Duodenal mucosa (tissue), 2 donors: Measurements from ENCODE around the gene CNOT6L.

Experiments used
- H3K27ac ChIP-seq: one replicate; pipeline ENCODE4 v1.7.0; 2013; ENCODE audit warnings: low read depth, low read length
- H3K27me3 ChIP-seq, 2 donors: one replicate each; pipeline ENCODE4 v1.7.0; 2013; ENCODE audit warnings: low read length in 2 of 2, control low read depth in 1 of 2; ENCODE audit not compliant: insufficient read depth in 2 of 2, control insufficient read depth in 1 of 2
- H3K36me3 ChIP-seq, 2 donors: one replicate each; pipeline ENCODE4 v1.7.0; 2013; ENCODE audit warnings: low read length in 2 of 2, control low read depth in 1 of 2; ENCODE audit not compliant: insufficient read depth in 2 of 2, control insufficient read depth in 1 of 2
- H3K4me1 ChIP-seq, 2 donors: one replicate each; pipeline ENCODE4 v1.7.0; 2013; ENCODE audit warnings: low read length in 2 of 2, control low read depth in 1 of 2; ENCODE audit not compliant: insufficient read depth in 2 of 2, control insufficient read depth in 1 of 2
- H3K4me3 ChIP-seq, 2 donors: one replicate each; pipeline ENCODE4 v1.7.0; 2013; ENCODE audit warnings: low read length in 2 of 2, low read depth in 1 of 2
- H3K9ac ChIP-seq, 2 donors: one replicate each; pipeline ENCODE4 v1.7.0; 2013; ENCODE audit warnings: low read length in 2 of 2, low read depth in 1 of 2
- H3K9me3 ChIP-seq, 2 donors: one replicate each; pipeline ENCODE4 v1.7.0; 2013; ENCODE audit warnings: low read length in 2 of 2, control low read depth in 1 of 2; ENCODE audit not compliant: control insufficient read depth in 1 of 2

The CNOT6L gene

DNA sequence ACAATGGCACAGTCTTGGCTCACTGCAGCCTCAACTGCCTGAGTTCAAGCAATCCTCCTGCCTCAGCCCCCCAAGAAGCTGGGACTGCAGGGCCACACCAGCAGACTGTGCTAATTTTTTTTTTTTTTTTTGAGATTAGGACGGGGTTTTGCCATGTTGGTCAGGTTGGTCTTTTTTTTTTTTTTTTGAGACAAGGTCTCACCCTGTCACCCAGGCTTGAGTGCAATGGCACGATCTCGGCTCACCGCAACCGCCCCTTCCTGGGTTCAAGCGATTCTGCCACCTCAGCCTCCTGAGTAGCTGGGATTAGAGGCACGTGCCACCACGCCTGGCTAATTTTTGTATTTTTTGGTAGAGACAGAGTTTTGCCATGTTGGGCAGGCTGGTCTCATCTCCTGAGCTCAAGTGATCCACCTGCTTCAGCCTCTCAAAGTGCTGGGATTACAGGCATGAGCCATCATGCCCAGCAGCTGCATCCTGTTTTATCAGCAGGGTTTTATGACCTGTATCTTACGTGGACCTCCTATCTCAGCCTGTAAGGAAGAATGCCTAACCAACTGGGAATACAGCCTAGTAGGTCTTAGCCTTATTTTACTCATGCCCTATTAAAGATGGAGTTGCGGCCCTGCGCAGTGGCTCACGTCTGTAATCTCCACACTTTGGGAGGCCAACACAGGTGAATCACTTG lies 30.3 kb upstream of the CNOT6L start:
- no peaks in the 10 kb centered on the region for H3K27me3 ChIP-seq
- H3K9ac ChIP-seq, result no peak overlapping the region
- no peak overlapping the region for H3K4me3 ChIP-seq
- H3K4me1 ChIP-seq, result no peaks in the 10 kb centered on the region
- H3K27ac ChIP-seq, result no peak overlapping the region
- H3K9me3 ChIP-seq, result no peaks in the 10 kb centered on the region
- no peaks in the 10 kb centered on the region for H3K36me3 ChIP-seq

- H3K4me3 ChIP-seq, result no peak overlapping the region
- no peak overlapping the region for H3K27ac ChIP-seq
- H3K4me1 ChIP-seq, result no peaks in the 10 kb centered on the region
- H3K9ac ChIP-seq, result no peak overlapping the region
- H3K27me3 ChIP-seq, result no peaks in the 10 kb centered on the region
- no peaks in the 10 kb centered on the region for H3K9me3 ChIP-seq
- H3K36me3 ChIP-seq, result no peaks in the 10 kb centered on the region
These were observed 29.3 kb upstream of the CNOT6L start for GRCh38 chr4:77848508-77848907.

DNA sequence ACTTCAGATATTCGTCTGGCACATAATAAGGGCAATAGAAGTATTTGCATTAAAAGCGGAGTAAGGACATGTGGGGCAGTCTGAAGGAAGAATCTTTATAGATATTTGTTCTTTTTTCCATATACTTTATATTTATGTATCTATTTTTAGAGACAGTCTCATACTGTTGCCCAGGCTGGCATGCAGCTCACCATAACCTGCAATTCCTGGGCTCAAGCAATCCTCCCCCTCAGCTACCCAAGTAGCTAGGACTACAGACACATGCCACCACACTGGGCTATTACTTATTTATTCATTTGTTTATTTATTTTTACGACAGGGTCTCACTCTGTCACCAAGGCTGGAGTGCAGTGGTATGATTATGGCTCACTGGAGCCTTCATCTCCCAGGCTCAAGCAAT lies 26.8 kb upstream of the CNOT6L start:
- Histone ChIP-seq H3K9me3 (no peaks in the 10 kb centered on the region), H3K27me3 (no peaks in the 10 kb centered on the region), H3K4me3 (no peak overlapping the region), H3K4me1 (no peaks in the 10 kb centered on the region), H3K36me3 (no peaks in the 10 kb centered on the region), H3K9ac (no peak overlapping the region), H3K27ac (no peak overlapping the region)

- no peak overlapping the region for H3K4me3 ChIP-seq
- no peak overlapping the region for H3K27ac ChIP-seq
- no peaks in the 10 kb centered on the region for H3K4me1 ChIP-seq
- H3K27me3 ChIP-seq, result no peaks in the 10 kb centered on the region
- no peak overlapping the region for H3K9ac ChIP-seq
- no peaks in the 10 kb centered on the region for H3K36me3 ChIP-seq
- no peaks in the 10 kb centered on the region for H3K9me3 ChIP-seq
These were observed 26.2 kb upstream of the CNOT6L start for GRCh38 chr4:77845400-77845799.

DNA sequence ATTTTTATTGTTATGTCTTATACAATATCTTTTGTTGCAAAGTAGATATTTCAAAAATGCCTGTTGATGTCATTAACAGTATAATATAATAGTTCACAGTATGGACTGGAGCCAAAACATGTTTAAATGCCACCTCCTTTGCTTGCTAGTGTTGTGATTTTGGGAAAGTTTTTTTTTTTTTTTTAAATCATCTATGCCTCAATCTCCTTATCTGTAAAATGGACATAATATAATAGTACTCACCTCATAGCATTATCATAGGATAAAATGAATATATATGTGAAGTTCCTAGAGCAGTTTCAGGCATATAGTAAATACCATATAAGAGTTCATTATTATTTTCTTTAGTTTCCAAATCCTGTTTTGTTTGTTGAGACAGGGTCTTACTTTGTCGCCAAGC lies 25.2 kb upstream of the CNOT6L start:
- no peaks in the 10 kb centered on the region for H3K4me1 ChIP-seq
- no peak overlapping the region for H3K9ac ChIP-seq
- H3K27me3 ChIP-seq, result no peaks in the 10 kb centered on the region
- no peak overlapping the region for H3K4me3 ChIP-seq
- H3K9me3 ChIP-seq, result no peaks in the 10 kb centered on the region
- no peaks in the 10 kb centered on the region for H3K36me3 ChIP-seq
- no peak overlapping the region for H3K27ac ChIP-seq

- Histone ChIP-seq H3K9me3 (no peaks in the 10 kb centered on the region), H3K9ac (no peak overlapping the region), H3K4me3 (no peak overlapping the region), H3K4me1 (no peaks in the 10 kb centered on the region), H3K27ac (no peak overlapping the region), H3K27me3 (no peaks in the 10 kb centered on the region), H3K36me3 (no peaks in the 10 kb centered on the region)
These were observed 24.5 kb upstream of the CNOT6L start for GRCh38 chr4:77843628-77844027.

DNA sequence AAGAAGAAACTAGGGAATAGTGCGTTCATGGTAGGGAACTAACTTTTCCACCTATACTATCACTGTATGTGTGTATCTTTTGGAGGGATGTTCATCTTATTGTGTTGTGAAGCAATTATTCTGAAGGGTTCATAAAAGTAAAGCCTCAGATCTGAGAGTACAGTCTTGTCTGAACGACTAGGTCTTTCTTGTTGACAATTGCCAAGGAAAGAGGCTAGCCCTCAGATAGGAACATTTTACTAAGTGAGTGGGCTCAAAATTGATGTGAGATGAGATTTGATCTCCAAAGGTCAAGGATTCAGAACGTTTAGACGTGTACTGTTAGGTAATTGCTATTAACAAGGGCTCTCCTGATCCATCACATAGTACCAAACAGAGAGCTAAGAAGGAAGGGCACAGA lies 15.2 kb upstream of the CNOT6L start:
- H3K36me3 ChIP-seq, result no peaks in the 10 kb centered on the region
- H3K9ac ChIP-seq, result no peak overlapping the region
- no peak overlapping the region for H3K27ac ChIP-seq
- no peaks in the 10 kb centered on the region for H3K27me3 ChIP-seq
- no peaks in the 10 kb centered on the region for H3K9me3 ChIP-seq
- no peak overlapping the region for H3K4me3 ChIP-seq
- no peaks in the 10 kb centered on the region for H3K4me1 ChIP-seq

DNA sequence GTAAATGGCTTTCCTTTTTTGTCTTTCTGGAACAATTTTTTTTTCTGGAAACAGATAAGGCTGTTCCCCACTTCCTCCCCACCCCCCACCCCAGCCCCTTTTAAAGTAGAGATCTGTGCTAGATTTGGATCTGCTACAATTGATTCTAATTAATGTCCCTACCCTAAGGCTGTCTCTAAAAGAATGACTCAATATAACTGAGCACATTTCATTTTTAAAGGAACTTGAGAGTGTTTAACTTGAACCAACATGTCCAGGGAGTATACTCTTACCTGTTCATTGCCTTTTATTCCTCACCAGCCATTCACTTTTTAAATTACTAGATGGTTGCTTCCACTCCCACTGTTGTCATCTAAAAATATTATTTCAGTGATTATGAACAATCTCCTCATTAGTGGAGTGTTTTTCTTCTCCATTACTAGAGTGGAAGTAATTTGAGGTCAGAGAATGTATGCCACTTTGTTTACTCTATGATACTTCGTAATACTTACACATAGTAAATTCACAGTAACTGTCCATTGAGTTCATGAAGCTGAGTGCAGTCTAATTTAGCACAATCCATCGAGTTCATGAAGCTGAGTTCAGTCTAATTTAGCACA lies 14.1 kb upstream of the CNOT6L start:
- Histone ChIP-seq H3K4me1 (no peaks in the 10 kb centered on the region), H3K4me3 (no peak overlapping the region), H3K36me3 (no peaks in the 10 kb centered on the region), H3K9ac (no peak overlapping the region), H3K27me3 (no peaks in the 10 kb centered on the region), H3K9me3 (no peaks in the 10 kb centered on the region), H3K27ac (no peak overlapping the region)

DNA sequence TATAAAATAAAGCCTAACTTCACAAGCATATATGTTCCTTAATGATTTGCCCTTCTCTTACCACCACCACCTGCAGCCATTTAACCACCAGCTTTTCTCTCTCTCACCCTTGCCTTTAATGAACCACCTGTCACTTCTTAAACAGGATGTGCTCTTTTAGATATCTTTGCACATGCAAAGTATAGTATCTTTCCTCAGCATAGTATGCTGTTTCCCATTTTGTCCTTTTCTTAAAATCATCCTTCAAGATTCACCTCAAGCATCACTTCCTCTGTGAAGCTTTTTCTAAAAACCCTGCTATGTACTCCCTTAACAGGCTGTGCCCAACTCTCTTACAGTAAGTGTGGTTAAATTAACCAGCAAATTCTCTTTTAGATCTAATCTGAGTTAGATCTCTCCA lies 8.2 kb upstream of the CNOT6L start:
- H3K27ac ChIP-seq, result no peak overlapping the region
- H3K9ac ChIP-seq, result no peak overlapping the region
- no peak overlapping the region for H3K4me3 ChIP-seq
- no peaks in the 10 kb centered on the region for H3K36me3 ChIP-seq
- no peaks in the 10 kb centered on the region for H3K9me3 ChIP-seq
- no peaks in the 10 kb centered on the region for H3K27me3 ChIP-seq
- peaks cover 0 to 5% of the 10 kb centered on the region in 2 donors for H3K4me1 ChIP-seq

DNA sequence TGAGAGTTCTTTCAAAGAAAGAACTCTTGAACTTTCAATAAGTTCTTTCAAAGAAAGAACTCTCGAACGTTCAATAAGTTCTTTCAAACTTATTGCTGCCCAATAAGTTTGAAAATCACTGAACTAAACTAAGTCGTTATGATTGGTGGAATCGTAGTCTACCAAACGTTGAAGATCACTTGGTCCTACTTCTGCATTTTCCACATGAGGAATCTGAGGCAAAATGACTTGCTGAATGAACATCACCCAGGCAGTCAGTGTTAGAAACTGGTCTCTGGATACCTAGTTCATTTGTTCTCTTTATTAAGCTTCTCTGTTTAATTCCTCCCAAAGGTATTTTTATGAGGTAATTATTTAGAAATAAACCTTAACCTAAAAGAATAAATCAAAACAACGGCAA lies 7.1 kb upstream of the CNOT6L start:
- H3K27ac ChIP-seq, result no peak overlapping the region
- no peaks in the 10 kb centered on the region for H3K9me3 ChIP-seq
- no peaks in the 10 kb centered on the region for H3K36me3 ChIP-seq
- no peaks in the 10 kb centered on the region for H3K27me3 ChIP-seq
- H3K9ac ChIP-seq, result no peak overlapping the region
- no peak overlapping the region for H3K4me3 ChIP-seq
- H3K4me1 ChIP-seq, result peaks cover 8% of the 10 kb centered on the region in 2 donors
